ENCODE data around the gene FAM110D. TPM values are rescaled to one million over a fixed set of nuclear protein-coding genes. Genes with fewer than 3 reads are reported as not detected.
A peak's percentile ranks its signal among the peaks of the same experiment; 100 is the strongest.

FAM110D gene
- total RNA-seq, 1 donor from 2014 or later: 0.58 TPM

- H3K9me3 Mint-ChIP-seq: no peaks in the 10 kb centered on the region
- H3K36me3 Mint-ChIP-seq: no peaks in the 10 kb centered on the region
- TF ChIP-seq, protein P1, sequence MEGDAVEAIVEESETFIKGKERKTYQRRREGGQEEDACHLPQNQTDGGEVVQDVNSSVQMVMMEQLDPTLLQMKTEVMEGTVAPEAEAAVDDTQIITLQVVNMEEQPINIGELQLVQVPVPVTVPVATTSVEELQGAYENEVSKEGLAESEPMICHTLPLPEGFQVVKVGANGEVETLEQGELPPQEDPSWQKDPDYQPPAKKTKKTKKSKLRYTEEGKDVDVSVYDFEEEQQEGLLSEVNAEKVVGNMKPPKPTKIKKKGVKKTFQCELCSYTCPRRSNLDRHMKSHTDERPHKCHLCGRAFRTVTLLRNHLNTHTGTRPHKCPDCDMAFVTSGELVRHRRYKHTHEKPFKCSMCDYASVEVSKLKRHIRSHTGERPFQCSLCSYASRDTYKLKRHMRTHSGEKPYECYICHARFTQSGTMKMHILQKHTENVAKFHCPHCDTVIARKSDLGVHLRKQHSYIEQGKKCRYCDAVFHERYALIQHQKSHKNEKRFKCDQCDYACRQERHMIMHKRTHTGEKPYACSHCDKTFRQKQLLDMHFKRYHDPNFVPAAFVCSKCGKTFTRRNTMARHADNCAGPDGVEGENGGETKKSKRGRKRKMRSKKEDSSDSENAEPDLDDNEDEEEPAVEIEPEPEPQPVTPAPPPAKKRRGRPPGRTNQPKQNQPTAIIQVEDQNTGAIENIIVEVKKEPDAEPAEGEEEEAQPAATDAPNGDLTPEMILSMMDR (IDR thresholded peaks at IDR 0.05; ENCODE audit: unreplicated experiment): no peak
- H3K27ac Mint-ChIP-seq: peak within 1 kb of the TSS; percentile 93
- H3K4me3 Mint-ChIP-seq: peak within 1 kb of the TSS; percentile 87
- no peaks in the 10 kb centered on the region for H3K27me3 Mint-ChIP-seq (ENCODE audit: low read depth)
- DNase-seq (ENCODE audit: low spot score in 2 of 2, unreplicated experiment in 2 of 2): no peak
- peaks cover 31% of the 10 kb centered on the region for H3K4me1 Mint-ChIP-seq
Measured at GRCh38 chr1:26168410-26169197, 9.7 kb downstream of the FAM110D start, which contains the start of gene C1orf232. Gene C1orf232, minus strand, starts transcription at chr1:26168963. Its CDS starts 464 bp downstream, at chr1:26168499.

DNA sequence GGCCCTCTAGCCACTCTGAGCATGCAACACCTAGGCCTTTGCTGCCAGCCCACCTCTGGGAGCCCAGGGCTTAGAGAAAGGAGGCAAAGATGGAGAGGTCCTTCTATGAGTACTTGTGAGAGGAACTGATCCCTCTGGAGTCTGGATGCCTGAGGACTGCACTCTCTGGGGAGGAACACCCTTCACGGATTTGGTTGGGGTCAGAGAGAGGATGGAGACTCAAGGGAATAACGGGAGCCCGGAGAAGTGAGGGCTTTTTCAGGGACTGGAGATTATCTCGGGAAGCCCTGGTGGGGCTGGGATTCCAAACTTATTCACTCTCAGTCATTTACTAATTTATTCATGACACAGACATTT, 10.3 kb downstream of the FAM110D start:
- H3K27me3 Mint-ChIP-seq (ENCODE audit: low read depth): no peaks in the 10 kb centered on the region
- peaks cover 31% of the 10 kb centered on the region for H3K4me1 Mint-ChIP-seq
- H3K36me3 Mint-ChIP-seq: no peaks in the 10 kb centered on the region
- DNase-seq (ENCODE audit: low spot score in 2 of 2, unreplicated experiment in 2 of 2): no peak
- no peaks in the 10 kb centered on the region for H3K9me3 Mint-ChIP-seq
- H3K27ac Mint-ChIP-seq: peak overlapping the region; percentile 85
- peak overlapping the region; percentile 87 for H3K4me3 Mint-ChIP-seq
- TF ChIP-seq, protein P1 (IDR thresholded peaks at IDR 0.05; ENCODE audit: unreplicated experiment): no peak

DNA sequence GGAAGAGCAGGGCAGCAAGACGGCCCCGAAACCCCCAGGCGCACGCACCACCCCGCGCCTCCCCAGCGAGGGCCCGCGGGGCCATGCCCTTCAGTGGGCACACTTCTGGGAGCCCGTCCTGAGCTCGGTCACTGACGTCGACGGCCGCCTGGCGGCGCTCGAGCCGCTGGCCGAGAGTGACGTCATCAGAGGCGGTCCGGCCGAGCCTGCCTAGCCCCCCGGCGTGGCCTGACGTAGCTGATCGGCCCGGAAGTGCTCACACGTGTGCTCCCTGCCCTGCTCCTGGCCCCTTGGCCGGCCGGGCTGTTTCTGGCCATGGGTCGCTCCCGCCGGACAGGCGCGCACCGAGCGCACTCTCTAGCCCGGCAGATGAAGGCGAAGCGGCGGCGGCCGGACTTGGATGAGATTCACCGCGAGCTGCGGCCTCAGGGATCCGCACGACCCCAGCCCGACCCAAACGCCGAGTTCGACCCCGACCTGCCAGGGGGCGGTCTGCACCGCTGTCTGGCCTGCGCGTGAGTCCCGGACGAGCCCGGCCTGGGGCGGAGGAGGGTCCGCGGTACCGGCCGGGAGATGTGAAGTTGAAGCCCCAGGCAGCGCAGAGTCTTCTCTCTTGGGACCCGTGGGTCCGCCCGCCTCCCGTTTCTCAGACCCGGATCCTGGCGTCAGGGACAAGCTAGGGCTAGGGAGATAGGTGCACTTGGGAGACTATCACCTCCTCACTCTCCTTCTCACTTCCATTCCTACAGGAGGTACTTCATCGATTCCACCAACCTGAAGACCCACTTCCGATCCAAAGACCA, 11.0 kb downstream of the FAM110D start, which contains the start of gene ZNF593:
Gene ZNF593 (plus strand): TSS at position 240 of the 803 bp plus-strand sequence. CDS start 76 bp downstream, at position 316.
- H3K27ac Mint-ChIP-seq: peak within 1 kb of the TSS; percentile 93
- TF ChIP-seq, protein P1 (IDR thresholded peaks at IDR 0.05; ENCODE audit: unreplicated experiment): peak; percentile 94
- H3K36me3 Mint-ChIP-seq: no peaks in the 10 kb centered on the region
- H3K4me1 Mint-ChIP-seq: peaks cover 25% of the 10 kb centered on the region
- no peaks in the 10 kb centered on the region for H3K27me3 Mint-ChIP-seq (ENCODE audit: low read depth)
- H3K4me3 Mint-ChIP-seq: peak within 1 kb of the TSS; percentile 87
- DNase-seq (ENCODE audit: low spot score in 2 of 2, unreplicated experiment in 2 of 2): peak; percentile 85 to 93
- no peaks in the 10 kb centered on the region for H3K9me3 Mint-ChIP-seq

GRCh38 chr1:26170472-26170821, 11.6 kb downstream of the FAM110D start:
- no peak for DNase-seq (ENCODE audit: low spot score in 2 of 2, unreplicated experiment in 2 of 2)
- Mint-ChIP-seq H3K9me3 (no peaks in the 10 kb centered on the region), H3K4me3 (peak overlapping the region; percentile 87), H3K4me1 (peaks cover 25% of the 10 kb centered on the region), H3K36me3 (no peaks in the 10 kb centered on the region), H3K27ac (peak overlapping the region; percentile 61), H3K27me3 (ENCODE audit: low read depth) (no peaks in the 10 kb centered on the region)
- TF ChIP-seq, protein P1 (IDR thresholded peaks at IDR 0.05; ENCODE audit: unreplicated experiment): no peak

DNA sequence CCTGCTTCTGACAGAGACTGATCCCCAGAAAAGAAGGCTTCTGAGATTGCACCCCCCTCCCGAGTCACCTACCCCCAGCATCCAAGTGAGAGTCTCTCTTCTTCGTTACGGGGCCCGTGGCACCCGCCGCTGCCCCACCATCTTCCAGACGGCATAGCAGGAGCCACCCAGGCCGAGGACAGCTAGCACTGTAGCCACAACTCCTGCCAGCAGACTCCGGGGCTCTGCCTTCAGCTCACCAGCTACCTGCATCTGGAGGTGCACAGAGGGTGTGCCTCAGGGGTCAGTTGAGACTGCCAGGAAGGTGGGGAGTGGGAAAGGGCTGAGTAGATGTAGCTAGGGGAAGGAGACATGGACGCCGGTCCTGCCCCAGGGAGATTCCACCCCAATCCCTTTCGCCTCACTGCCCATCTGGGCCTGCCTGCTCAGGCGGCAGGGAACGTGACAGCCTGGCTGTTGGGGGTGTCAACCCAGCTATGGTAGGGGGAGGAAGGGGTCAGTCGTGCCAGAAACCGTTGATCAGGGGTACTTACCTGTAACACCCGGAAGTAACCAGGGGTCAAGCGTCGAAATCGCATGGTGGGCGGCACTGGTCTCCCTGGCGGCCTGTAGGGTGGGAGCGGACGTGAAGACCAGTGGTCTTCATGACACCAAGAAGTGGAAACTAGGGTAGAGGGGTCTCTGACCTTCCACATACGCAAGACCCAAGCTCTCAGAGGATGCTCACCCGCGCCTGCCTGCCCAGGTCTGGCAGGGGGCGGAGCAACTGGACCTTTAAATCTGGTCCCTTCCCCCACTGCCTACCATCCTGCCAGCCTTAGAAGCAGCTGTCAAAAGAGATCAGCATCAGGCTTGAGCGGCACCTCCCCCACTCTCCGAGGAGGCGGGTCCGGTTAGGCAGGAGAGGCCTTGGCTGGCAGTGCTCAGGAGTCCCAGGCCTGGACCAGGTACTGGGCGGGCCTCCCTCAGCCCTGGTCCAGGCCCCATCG, 12.5 kb downstream of the FAM110D start, which contains the start of gene ZNF593OS:
Gene ZNF593OS (minus strand): TSS at position 749 of the 989 bp plus-strand sequence. CDS start 171 bp downstream, at position 578.
- H3K27ac Mint-ChIP-seq: no peak within 1 kb of the TSS

More for the DNA sequence above, 12.5 kb downstream of the FAM110D start, which contains the start of gene ZNF593OS:
- H3K27me3 Mint-ChIP-seq (ENCODE audit: low read depth): no peaks in the 10 kb centered on the region
- no peak for DNase-seq (ENCODE audit: low spot score in 2 of 2, unreplicated experiment in 2 of 2)
- peaks cover 25% of the 10 kb centered on the region for H3K4me1 Mint-ChIP-seq
- H3K9me3 Mint-ChIP-seq: no peaks in the 10 kb centered on the region
- H3K36me3 Mint-ChIP-seq: no peaks in the 10 kb centered on the region
- H3K4me3 Mint-ChIP-seq: peak within 1 kb of the TSS; percentile 87
- TF ChIP-seq, protein P1 (IDR thresholded peaks at IDR 0.05; ENCODE audit: unreplicated experiment): no peak
